Testis (tissue), 2 donors: ENCODE results near the gene DHH.

Experiments
- POLR2A ChIP-seq: fragments of 450-650 bp; IDR thresholded peaks from one replicate; pipeline ENCODE4 v1.6.1; 2017; ENCODE audit warnings: antibody characterized with exemption, mild to moderate bottlenecking, moderate library complexity
- TF ChIP-seq, protein P1 (sequence below), 3 experiments: fragments of 450-650 bp in 2 of 3; fragments of 200-600 bp in 1 of 3; sonication (generic) in 1 of 3; IDR thresholded peaks; one replicate each; pipeline ENCODE4 v1.5.1; 2016 to 2019; ENCODE audit warnings: antibody characterized with exemption in 3 of 3, mild to moderate bottlenecking in 2 of 3, moderate library complexity in 1 of 3

DNA sequence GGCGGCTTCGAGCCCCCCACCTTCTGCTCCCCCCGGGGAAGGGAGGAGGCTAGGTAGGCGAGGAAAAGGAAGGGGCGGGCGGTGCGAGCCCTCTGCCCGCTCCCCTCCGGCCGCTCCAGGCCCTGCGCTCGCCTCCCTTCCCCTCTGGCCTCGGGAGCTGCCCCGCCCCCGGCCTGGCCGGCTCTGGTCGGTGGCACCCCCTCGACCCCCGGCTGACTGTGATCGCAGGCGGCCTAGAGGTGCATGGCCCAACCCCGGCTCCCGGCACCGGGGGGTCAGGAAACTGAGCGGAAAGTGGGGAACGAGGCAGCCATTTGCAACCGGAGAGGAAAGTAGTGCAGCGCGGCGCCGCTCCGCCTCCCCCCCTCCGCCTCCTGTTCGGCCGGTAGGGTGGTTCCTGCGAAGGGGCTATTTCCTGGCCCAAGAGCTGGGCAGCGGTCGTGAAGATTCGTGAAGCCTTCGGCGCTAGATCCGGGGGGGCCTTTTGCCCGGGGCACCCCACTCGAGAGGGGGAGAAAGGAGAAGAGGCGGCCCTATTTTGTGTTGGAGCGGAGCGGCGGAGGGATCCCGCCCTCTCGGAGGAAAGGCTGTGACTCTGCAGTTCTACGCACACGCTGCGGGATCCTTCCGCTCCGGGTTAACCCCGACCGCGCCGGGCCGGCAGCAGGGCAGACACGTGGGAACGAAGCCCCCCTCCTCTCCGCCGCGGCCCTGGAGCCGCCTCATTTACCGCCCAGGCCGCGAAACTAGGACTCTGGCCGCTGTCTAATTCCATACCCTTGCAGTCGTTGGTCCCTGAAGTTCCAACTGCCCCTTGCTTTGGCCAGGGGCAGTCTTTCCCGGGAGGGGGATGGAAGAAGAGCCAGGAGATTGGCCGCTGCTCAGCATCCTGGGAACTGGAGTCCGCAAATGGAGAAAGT is 34.1 kb downstream of the DHH start, which contains the start of gene KMT2D:
- TF ChIP-seq, protein P1, sequence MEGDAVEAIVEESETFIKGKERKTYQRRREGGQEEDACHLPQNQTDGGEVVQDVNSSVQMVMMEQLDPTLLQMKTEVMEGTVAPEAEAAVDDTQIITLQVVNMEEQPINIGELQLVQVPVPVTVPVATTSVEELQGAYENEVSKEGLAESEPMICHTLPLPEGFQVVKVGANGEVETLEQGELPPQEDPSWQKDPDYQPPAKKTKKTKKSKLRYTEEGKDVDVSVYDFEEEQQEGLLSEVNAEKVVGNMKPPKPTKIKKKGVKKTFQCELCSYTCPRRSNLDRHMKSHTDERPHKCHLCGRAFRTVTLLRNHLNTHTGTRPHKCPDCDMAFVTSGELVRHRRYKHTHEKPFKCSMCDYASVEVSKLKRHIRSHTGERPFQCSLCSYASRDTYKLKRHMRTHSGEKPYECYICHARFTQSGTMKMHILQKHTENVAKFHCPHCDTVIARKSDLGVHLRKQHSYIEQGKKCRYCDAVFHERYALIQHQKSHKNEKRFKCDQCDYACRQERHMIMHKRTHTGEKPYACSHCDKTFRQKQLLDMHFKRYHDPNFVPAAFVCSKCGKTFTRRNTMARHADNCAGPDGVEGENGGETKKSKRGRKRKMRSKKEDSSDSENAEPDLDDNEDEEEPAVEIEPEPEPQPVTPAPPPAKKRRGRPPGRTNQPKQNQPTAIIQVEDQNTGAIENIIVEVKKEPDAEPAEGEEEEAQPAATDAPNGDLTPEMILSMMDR (IDR thresholded peaks at IDR 0.05), result peak in 2 of 3 experiments; percentile 37 to 66
- TF ChIP-seq POLR2A, result no peak
